H1 (cell line): ENCODE measurements around the gene GRK7. TPM values are rescaled to one million over a fixed set of nuclear protein-coding genes. Genes with fewer than 3 reads are reported as not detected.

ENCODE experiments used
- ASH2L ChIP-seq: fragments of 200-600, 300-600 bp; sonication (generic); IDR thresholded peaks from one replicate; pipeline ENCODE4 v1.7.1; 2017; ENCODE audit warnings: low read length
- CBX5 ChIP-seq: fragments of 300-800, 300-1000 bp; sonication (generic); IDR thresholded peaks from 2 replicates; pipeline ENCODE4 v1.7.1; 2016; ENCODE audit warnings: antibody characterized with exemption, low read length, low read depth
- CEBPB ChIP-seq: IDR thresholded peaks from 2 replicates; pipeline ENCODE4 v1.6.1; 2012; ENCODE audit warnings: low read depth, low read length
- CTBP2 ChIP-seq: IDR thresholded peaks from 2 replicates; pipeline ENCODE4 v1.7.0; 2011; ENCODE audit warnings: borderline replicate concordance, mild to moderate bottlenecking, moderate library complexity, mixed read lengths, low read length; ENCODE audit not compliant: insufficient read depth, insufficient read length
- EP300 ChIP-seq, 2 experiments: IDR thresholded peaks; 1 replicate in 1 of 2; 2 replicates in 1 of 2; pipeline ENCODE4 v1.6.1; 2011 to 2012; ENCODE audit warnings: low read depth in 2 of 2, low read length in 2 of 2, mild to moderate bottlenecking in 2 of 2, borderline replicate concordance in 1 of 2, inconsistent platforms in 1 of 2, moderate library complexity in 1 of 2
- JUN ChIP-seq: IDR thresholded peaks from 2 replicates; pipeline ENCODE4 v1.6.1; 2011; ENCODE audit warnings: low read depth, mild to moderate bottlenecking, improper control_type of control experiment, low read length
- RFX5 ChIP-seq: IDR thresholded peaks from 2 replicates; pipeline ENCODE4 v1.6.1; 2011; ENCODE audit warnings: low read depth, low read length, improper control_type of control experiment, borderline replicate concordance
- polyA plus RNA-seq, 7 experiments: library from polyadenylated mRNA; depleted of rRNA in 3 of 7; stranded (reverse) in 5 of 7; unstranded in 2 of 7; fragments of >200 nt in 5 of 7; fragments of 200-250 nt in 2 of 7; gene quantifications; 1 replicate in 5 of 7; 2 replicates in 1 of 7; 4 replicates in 1 of 7; pipeline versions ENCODE4 v1.2.1 to v1.2.3, GENCODE V29; 2011 to 2013; ENCODE audit warnings: missing spikeins in 2 of 7, mixed read lengths in 2 of 7
- total RNA-seq: library from RNA; stranded (reverse); fragmentation: NEBNext Ultra II Directional; extraction: Animal tissue kit (Norgen Biotek cat#: 25700); gene quantifications from 2 replicates; pipeline ENCODE4 v1.2.1, GENCODE V29; 2021

GRK7 gene
- total and polyA plus RNA-seq, 2 of the 8 experiments (the other 6 are each of a cell fraction or from before 2014, with no cell fraction given): not detected

DNA sequence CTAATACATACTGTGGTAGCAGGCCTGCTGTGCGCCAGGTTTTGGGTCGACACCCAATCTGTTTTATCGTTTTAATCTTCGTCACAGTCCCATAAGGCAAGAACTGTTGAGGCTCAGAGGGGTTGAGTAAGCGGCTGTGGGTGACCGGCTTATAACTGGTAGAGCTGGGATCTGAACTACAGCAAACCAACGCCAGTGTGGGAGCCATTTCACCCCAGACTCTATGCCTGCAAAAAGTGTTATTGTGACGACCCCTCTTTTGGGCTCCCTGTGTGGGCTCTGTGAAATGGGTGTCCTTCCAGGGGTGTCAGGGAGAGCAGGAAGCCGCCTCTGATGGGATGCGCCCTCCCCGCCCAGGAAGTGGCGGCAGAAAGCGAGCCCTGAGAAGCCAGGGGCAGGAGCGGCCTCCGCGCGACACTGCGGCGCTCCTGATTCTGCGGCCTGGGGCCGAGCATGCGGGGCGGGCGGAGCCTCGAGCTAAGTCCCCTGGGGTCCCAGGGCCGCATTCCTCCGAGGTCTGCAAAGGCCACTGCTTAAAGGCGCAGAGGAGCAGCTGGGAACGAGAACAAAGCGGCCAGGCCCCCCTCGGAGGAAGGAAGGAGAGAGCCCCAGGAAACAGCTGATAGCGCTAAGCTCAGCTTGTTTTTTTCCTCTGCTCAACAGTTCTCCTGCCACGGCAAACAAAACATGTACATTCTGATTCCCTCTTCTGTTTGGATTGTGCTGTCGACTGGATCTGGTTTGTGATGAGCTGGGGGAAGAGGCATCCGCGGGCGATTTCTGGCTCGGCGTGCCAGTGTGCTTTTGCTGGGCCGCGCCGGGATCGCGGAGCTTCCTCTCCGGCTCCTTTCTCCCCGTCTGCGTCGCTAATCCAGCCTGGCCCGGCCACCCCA is 33.9 kb downstream of the GRK7 start (continued):
- TF ChIP-seq JUN: no peak
- TF ChIP-seq ASH2L: peak; percentile 81
- TF ChIP-seq CBX5: no peak
- no peak for TF ChIP-seq CEBPB
- TF ChIP-seq RFX5: no peak
- TF ChIP-seq CTBP2: no peak
- no peak for TF ChIP-seq EP300 (IDR thresholded peaks at IDR 0.05; ENCODE audit: borderline replicate concordance in 1 of 2, low read depth in 2 of 2, low read length in 2 of 2)
